PC-3 (cell line): ENCODE results near the gene CLIC4.

Experiments used
- CTCF ChIP-seq: fragments of 300-600 bp; sonication (generic); conservative IDR thresholded peaks from 2 replicates; pipeline ENCODE4 v1.5.1; 2017; ENCODE audit warnings: antibody characterized with exemption, low read depth, mild to moderate bottlenecking, low read length
- EZH2 ChIP-seq: fragments of 300-600 bp; sonication (generic); IDR thresholded peaks from one replicate; pipeline ENCODE4 v1.6.1; 2017; ENCODE audit warnings: antibody characterized with exemption, mild to moderate bottlenecking, low read length; ENCODE audit not compliant: unreplicated experiment
- EZH2phosphoT487 ChIP-seq: fragments of 300-600 bp; sonication (generic); IDR thresholded peaks from 2 replicates; pipeline ENCODE4 v1.6.1; 2018; ENCODE audit warnings: mild to moderate bottlenecking, antibody characterized with exemption, low read length, borderline replicate concordance

- TF ChIP-seq EZH2phosphoT487: no peak
- TF ChIP-seq CTCF: no peak
- no peak for TF ChIP-seq EZH2
These were observed 55.9 kb downstream of the CLIC4 start for GRCh38 chr1:24801176-24801575.
